ENCODE measurements around the gene ALDH18A1.

ALDH18A1 gene

GRCh38 chr10:95574649-95575365 is 81.7 kb downstream of the ALDH18A1 start:
- no peak for DNase-seq

GRCh38 chr10:95573964-95574604 is 82.4 kb downstream of the ALDH18A1 start:
- DNase-seq, result no peak

- no peak for DNase-seq
These were observed 83.0 kb downstream of the ALDH18A1 start for GRCh38 chr10:95573527-95573926.

- no peak for DNase-seq
These were observed 84.2 kb downstream of the ALDH18A1 start for GRCh38 chr10:95572131-95572820.

- no peak for DNase-seq
These were observed 85.1 kb downstream of the ALDH18A1 start for GRCh38 chr10:95571390-95571789.

GRCh38 chr10:95569368-95569767 is 87.1 kb downstream of the ALDH18A1 start:
- DNase-seq, result no peak

GRCh38 chr10:95567903-95568630 is 88.4 kb downstream of the ALDH18A1 start:
- DNase-seq, result no peak

- DNase-seq, result no peak
These were observed 90.4 kb downstream of the ALDH18A1 start for GRCh38 chr10:95566136-95566535.

- no peak for DNase-seq
These were observed 91.2 kb downstream of the ALDH18A1 start for GRCh38 chr10:95565336-95565735.

GRCh38 chr10:95564291-95564690 is 92.2 kb downstream of the ALDH18A1 start:
- DNase-seq, result no peak

- no peak for DNase-seq
These were observed 94.1 kb downstream of the ALDH18A1 start for GRCh38 chr10:95562341-95562965.

GRCh38 chr10:95561864-95562177 is 94.7 kb downstream of the ALDH18A1 start:
- no peak for DNase-seq

GRCh38 chr10:95561177-95561863 is 95.2 kb downstream of the ALDH18A1 start, which contains the start of gene SORBS1:
Gene SORBS1 (minus strand): TSS chr10:95561371. CDS start chr10:95441135, 120,236 bp downstream.
- peak; percentile 93 for DNase-seq

GRCh38 chr10:95560278-95561176 is 96.0 kb downstream of the ALDH18A1 start:
- DNase-seq, result peak; percentile 45

GRCh38 chr10:95559896-95560277 is 96.6 kb downstream of the ALDH18A1 start:
- DNase-seq, result no peak

- DNase-seq, result no peak
These were observed 97.0 kb downstream of the ALDH18A1 start for GRCh38 chr10:95559471-95559870.

GRCh38 chr10:95558593-95559320 is 97.8 kb downstream of the ALDH18A1 start:
- DNase-seq, result no peak

- no peak for DNase-seq
These were observed 99.3 kb downstream of the ALDH18A1 start for GRCh38 chr10:95556994-95557767.
